Vein endothelial cell (primary cell): Measurements from ENCODE around the gene PKNOX2. TPM values are rescaled to one million over a fixed set of nuclear protein-coding genes. Genes with fewer than 3 reads are reported as not detected.

Source experiments
- small RNA-seq: library from RNA; depleted of rRNA; stranded (forward); fragments of <200 nt; gene quantifications from one replicate; pipeline ENCODE3, GENCODE V24; 2012
- total RNA-seq: library from RNA; depleted of rRNA; stranded (reverse); fragments of >200 nt; gene quantifications from 2 replicates; pipeline ENCODE4 v1.2.3, GENCODE V29; 2012

The PKNOX2 gene
- total RNA-seq = 0.10 and 0.33 TPM in 2 replicates

GRCh38 chr11:125164422-125165110 is at the start of gene PKNOX2:
TSS of gene PKNOX2 (plus strand) at chr11:125164751. CDS start at chr11:125351306, 186,555 bp downstream.

Small RNAs within 50 kb of the gene (small RNA-seq; reads per million reads assigned to genes)
- not detected for gene RNU6-321P

Other genes with a start within 250 kb of the PKNOX2 start
- gene HEPN1, start 245.5 kb upstream of the PKNOX2 start, total RNA-seq = 0.19 and 0.33 TPM in 2 replicates
- gene HEPACAM, start 228.7 kb upstream of the PKNOX2 start, total RNA-seq = 0.19 TPM in 1 of 2 replicates, not detected in the other
- gene CCDC15, start 210.5 kb upstream of the PKNOX2 start, total RNA-seq = 1.6 and 4.2 TPM in 2 replicates
- gene SLC37A2, start 101.4 kb upstream of the PKNOX2 start, total RNA-seq = 0.98 and 2.7 TPM in 2 replicates
- gene TMEM218, start 53.1 kb upstream of the PKNOX2 start, total RNA-seq = 14.4 and 23.1 TPM in 2 replicates